GM12873 (cell line): ENCODE measurements around the gene MOB3B.

Experiments
- TF ChIP-seq, protein P1 (sequence below): IDR thresholded peaks from 2 replicates; pipeline ENCODE4 v1.5.1; 2012; ENCODE audit warnings: low read depth, mild to moderate bottlenecking, moderate library complexity, low read length, control low read depth; ENCODE audit not compliant: insufficient read depth; ENCODE audit errors: missing control alignments

Gene MOB3B

DNA sequence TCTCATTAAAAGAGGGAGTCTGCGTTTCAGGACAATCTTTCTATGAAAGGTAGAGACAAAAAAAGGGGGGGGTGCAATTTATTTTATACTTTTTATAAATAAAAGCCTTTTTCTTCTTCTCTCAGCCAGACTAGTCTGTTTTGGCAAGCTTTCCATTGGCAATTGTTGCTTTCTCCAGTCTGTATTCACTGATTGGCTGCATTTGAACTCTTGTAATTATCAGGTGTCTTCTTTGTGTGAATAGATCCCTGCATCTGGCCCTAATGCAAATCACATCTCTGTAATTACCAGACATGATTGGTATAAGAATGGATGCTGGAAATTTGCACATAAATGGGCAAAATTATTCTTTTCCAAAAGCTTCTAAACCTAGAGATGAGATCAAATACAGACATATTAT is 225.1 kb downstream of the MOB3B start:
- TF ChIP-seq, protein P1, sequence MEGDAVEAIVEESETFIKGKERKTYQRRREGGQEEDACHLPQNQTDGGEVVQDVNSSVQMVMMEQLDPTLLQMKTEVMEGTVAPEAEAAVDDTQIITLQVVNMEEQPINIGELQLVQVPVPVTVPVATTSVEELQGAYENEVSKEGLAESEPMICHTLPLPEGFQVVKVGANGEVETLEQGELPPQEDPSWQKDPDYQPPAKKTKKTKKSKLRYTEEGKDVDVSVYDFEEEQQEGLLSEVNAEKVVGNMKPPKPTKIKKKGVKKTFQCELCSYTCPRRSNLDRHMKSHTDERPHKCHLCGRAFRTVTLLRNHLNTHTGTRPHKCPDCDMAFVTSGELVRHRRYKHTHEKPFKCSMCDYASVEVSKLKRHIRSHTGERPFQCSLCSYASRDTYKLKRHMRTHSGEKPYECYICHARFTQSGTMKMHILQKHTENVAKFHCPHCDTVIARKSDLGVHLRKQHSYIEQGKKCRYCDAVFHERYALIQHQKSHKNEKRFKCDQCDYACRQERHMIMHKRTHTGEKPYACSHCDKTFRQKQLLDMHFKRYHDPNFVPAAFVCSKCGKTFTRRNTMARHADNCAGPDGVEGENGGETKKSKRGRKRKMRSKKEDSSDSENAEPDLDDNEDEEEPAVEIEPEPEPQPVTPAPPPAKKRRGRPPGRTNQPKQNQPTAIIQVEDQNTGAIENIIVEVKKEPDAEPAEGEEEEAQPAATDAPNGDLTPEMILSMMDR: no peak

GRCh38 chr9:27303219-27303618 is 226.4 kb downstream of the MOB3B start:
- TF ChIP-seq, protein P1: no peak

- TF ChIP-seq, protein P1: no peak
Measured at GRCh38 chr9:27297050-27297449, 232.6 kb downstream of the MOB3B start, which contains the start of gene EQTN. Gene EQTN, minus strand, starts transcription at chr9:27297150. Its CDS starts 95 bp downstream, at chr9:27297055.

DNA sequence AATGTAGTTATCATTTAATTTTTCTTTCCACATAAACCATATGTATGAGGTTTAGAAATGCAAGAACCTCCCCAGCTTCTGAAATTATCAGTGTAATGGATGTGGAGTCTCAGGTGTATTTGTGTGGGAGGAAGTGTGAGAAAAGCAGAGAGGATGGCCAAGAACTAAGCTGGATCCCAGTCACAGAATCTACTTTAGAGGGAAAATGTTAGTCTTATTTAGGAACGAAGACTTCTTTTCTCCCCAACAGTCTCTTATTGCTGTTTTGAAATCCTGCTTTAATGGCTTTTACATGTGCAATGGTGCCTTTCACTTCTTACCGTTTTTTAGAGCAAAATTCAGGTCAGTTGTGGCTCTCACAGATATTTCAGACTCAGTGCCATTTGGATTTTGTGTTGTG is 235.6 kb downstream of the MOB3B start:
- TF ChIP-seq, protein P1: no peak

- TF ChIP-seq, protein P1: no peak
Measured at GRCh38 chr9:27292659-27293405, 236.8 kb downstream of the MOB3B start.

DNA sequence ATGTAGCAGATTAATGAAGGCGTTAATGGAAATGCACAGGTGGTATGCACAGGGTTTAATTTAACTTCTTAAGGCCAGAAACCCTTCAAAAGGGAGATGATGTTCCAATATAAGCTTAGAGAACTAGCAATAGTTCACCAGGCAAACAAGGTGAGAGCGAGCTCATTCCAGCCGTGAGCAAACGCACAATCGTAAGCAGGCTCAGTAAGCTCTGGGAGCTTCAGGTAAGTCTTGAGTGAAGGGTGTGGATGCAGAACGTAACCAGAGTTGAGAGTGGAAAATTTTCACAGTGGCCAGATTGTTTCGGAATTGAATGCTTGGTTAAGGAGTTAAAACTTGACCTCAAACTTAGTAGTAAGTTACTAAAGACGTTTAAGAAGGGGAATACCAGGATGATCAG is 238.3 kb downstream of the MOB3B start:
- TF ChIP-seq, protein P1: no peak

DNA sequence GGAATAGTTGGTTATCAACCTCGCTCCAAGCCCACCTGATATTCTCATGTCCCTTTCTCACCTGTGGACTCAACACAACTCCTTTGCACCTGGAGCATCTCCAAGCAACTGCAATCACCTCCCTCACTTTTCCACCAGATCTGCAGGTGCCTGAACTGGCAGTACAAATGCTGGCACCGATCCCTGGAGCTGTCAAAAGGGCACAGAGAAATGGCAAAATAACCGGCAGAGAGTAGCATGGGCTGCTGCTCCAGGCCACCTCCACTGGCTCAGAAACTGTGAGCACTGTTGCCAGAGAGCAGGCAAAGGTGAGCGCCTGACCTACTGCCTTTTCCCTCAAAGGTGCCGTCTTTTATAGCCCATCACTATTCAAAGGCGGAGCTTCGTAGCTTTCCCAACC is 247.3 kb downstream of the MOB3B start:
- TF ChIP-seq, protein P1: no peak
